NCI-H526 (cell line): Measurements from ENCODE around the gene DNMT1.

Source experiments
- DNase-seq, 2 experiments: peaks; one replicate each; lab custom pipeline; 2025; lab: John Stamatoyannopoulos, UW

DNMT1 gene

DNA sequence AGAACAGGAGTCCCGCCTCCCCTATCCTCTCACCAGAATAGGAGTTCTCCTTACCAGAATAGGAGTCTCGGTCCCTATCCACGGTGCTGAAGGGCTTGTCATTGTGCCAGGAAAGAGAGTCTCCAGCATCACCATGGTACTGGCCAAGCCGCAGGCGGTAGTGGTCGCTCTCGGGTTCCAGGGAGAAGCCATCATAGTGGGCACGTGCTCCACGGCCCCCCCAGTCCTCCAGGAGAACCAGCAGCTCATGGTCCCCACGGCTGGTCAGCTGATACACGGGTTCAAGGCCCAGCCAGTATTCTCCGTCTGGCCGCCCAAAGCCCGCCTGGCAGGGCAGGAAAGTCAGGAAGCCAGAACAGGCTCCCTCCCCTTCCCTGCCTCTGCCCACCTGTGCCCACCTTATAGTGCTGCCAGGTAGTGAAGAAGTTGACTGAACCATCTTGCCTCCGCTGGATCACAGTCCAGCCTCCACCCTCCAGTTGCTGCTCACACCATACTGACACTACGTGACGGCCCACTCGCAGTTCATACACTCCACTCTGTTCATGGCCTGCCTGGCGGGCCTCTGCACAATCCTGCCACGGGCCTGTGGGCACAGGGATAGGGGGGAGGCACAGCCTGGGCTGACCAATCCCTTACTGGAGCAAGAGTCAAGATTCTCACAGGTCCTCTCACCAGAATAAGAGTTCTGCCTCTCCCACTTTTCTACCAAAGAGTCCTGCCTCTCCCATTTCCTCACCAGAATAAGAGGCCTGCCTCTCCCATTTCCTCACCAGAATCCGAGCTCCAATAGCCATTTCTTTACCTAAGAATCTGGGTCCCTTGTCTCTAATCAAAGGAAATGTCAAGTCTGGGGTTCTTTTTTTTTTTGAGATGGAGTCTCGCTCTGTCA is 101.2 kb downstream of the DNMT1 start:
- DNase-seq = no peak

DNA sequence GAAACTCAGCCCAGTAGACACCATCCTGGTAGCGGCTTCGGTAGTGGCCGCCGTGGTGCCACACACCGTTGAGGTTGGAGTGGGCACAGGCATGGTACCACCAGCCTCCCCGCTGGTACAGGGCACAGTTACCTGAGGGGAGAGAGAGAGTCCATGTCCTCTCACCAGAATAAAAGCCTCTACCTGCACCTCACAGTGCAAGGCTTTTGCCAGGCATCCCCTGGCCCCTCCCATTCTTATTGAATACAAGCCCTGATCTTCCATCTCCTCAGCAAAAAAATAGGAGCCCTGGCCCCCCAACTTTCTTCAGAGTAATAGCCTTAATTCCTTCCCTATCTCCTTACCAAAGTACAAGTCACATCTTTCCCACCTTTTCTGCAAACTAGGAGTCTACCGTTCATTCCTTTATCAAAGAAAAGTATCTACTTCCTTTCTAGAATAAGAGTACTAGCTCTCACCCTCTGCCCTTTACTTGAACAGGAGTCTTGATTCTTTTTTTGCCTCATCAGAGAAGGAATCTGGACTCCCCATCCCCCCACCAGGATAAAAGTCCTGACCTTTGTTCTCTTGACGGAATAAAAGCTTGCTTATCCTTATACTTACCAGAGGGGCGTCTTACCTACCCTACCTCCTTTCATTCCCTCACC is 102.0 kb downstream of the DNMT1 start:
- DNase-seq = no peak

DNA sequence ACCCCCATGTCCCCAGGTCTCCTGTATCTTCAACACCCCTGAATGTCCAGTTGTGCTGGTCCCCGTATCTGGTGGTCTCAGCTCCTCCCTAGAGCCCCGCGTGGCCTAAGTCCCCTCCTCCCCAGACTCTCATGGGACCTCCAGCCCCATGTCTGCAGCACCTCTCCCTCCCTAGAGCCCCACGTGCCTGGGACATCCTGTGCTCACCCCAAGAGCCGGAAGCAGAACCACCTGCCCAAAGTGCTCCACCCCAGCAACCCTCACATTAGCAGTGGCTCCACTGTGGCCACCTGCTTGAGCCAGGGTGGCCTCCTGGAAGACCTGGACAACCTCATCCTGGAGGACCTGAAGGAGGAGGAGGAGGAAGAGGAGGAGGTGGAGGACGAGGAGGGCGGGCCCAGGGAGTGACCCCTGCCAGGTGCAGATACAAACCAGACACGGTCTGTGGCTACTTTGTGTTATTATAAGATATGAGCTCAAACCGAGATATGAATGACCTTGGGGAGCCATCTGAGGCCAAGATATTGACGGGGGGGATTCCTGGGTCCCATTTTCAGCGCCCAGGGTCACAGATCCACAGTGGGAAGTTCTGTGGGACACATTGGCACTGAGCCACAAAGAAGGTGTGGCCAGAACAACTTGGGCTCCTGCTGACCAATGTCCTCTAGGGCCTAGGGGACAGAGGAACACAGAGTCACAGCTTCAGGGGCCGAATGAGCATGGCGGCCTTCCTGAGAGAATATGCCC is 102.7 kb downstream of the DNMT1 start:
- no peak for DNase-seq

DNA sequence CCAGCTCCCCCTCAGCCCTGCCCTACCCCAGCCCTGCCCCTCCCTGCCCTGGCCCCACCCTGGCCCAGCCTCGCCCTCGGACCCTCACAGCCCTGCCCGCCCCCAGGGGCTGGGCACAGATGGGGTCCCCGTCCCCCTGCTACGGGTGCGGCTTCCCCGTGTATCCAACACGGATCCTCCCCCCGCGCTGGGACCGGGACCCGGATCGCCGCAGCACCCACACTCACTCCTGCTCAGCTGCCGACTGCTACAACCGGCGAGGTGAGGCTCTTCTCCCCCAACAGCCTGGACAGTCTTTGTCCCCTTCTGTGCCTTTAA is 103.4 kb downstream of the DNMT1 start:
- no peak for DNase-seq

DNA sequence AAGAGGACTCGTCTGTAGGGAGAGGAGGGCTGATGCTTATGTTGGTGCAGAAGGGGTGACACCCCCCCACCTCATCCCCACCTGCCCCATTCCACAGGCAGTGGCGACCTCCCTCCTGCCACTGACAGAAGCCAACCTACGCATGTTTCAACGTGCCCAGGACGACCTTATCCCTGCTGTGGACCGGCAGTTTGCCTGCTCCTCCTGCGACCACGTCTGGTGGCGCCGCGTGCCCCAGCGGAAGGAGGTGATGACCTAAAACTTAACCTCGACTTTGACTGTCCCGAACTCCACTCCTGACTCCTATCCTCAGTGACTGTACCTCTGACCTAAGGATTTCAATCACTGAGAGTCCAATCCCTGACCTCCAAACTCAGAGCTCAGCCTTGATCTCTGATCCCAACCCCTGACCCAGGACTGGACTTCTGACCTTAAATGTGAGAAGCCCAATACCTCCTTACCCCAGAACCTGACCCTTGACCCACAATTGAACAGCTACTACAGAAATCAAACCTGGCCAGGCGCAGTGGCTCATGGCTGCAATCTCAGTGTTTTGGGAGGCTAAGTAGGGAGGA is 104.9 kb downstream of the DNMT1 start:
- no peak for DNase-seq

DNA sequence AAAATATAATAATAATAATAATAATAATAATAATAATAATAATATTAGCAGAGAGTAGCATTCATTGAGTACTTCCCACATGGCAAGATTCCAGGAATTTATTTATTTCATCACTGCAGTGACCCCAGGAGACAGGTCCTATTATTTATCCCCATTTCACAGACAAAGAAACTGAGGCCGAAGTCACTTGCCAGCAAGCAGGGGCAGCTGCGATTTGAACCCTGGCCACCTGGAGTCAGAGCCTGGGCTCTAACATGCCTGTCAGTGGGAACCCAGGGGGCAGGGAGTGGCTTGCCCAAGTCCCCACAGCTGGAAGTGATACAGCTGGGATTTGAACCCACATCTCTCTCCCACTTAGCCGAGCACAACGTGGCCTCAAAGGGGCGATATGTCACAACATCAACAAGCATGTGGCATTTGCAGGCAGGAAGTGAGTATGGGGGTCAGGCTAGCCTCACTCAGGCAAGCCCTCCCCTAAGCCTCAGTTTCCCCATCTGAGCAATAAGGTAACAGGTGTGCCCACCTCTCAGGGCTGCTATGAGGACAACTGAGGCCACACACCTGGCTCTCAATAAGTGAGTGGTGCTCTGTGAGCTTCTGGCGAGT is 105.7 kb downstream of the DNMT1 start:
- DNase-seq = no peak

DNA sequence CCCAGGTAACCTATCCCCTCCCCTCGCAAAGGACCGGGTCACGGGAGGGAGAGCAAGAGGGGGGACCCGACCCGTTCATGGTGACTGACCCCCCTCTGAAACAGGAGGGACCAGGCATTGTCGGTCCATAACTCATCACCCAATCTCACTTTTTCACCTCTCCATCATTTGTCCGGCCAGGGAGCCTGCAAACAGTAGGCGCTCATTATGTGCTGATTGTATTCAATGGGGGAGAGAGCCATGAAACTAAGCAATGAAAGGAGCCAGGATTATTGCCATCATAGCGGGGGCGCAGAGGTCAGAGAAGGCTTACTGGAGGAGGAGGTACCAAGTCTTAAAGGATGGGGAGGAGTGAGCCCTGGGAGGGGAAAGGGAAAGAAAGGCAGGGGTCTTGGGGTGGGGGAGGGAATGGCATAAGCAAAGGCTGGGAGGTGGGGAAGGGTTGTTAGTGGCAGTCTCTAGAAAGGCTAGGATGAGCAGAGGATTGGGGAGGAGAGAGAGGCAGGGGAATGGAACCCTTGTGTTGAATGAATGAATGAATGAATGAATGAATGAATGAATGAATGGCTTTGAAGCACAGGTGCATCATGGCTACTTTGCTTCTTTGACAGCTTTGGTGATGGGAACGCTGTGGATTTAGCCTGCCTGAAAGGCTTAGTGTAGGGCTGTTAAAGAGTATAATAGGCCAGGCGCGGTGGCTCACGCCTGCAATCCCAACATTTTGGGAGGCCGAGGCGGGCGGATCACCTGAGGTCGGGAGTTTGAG is 107.3 kb downstream of the DNMT1 start:
- no peak for DNase-seq

DNA sequence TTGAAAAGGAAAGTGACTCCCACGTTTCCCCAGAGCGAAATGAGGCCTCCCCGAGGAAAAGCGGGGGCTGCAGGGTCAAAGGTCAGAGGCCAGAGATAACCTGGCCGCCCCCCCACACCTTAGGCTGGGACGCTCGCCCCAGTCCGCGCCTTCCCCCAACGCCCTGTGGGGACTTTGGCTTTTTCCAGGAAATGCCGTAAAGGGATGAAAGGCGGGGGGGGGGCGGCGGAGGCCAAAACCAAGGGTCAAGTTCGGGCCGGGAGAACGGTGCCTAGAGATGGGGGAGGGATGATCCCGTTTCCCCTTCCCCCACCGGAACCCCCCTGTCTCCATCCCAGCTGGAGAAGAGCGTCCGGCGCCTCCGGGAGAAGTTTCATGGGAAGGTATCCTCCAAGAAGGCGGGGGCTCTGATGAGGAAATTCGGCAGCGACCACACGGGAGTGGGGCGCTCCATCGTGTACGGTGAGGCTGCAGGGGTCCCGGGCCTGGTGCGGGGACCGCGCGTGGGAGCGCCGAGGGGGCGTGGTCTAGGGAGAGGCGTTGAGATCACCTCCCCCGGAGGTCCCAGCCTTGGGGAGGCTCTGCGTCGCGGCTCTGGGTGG is 108.1 kb downstream of the DNMT1 start:
- no peak for DNase-seq

DNA sequence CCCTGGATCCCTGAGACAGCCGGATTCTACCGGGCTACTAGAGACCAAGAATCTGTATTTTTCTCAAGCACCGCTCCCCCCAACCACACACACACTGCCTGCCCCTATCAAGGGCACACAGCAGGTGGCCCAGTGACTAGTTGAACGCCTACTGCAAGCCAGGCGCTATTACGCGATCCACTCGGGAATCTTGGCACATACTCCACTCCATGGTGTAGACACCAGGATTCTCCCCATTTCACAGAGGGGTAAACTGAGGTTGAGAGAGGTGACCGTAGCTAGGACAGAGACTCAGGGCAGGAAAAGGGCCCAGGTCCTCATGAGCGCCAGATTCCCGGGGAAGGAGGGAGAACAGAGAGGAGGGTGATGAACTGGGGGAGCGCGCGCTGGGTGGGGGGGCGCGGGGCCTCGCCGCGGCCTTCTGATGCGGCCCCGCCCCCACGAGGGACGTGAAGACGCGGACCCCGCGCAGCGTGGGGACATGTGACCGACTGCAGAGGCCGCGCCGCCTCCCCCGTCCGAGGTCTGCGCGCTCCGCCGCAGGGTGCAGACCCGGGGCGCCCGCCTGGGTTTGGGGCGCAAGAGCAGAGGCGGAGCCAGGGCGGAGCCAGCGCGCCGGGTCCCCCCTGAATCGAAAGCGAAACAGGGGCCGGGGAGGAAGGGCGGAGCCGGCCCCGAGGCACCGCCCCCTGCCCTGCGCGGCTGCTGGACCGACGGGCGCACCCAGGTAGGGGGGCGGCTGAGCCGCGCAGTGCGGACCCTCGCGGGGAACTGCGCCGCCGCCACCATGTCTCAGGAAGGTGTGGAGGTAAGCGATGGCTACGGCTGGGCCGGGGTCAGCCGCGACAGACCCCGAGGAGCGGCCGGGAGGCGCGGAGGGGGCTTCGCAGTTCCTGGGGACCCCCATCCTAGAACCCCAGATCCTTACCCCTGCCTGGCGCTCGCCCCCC is 108.8 kb downstream of the DNMT1 start, which contains the start of gene SHFL:
Gene SHFL, plus strand, starts transcription at position 677 of the 950 bp plus-strand sequence. Its CDS starts 111 bp downstream, at position 788.
- DNase-seq = peak in 1 of 2 experiments; percentile 43

DNA sequence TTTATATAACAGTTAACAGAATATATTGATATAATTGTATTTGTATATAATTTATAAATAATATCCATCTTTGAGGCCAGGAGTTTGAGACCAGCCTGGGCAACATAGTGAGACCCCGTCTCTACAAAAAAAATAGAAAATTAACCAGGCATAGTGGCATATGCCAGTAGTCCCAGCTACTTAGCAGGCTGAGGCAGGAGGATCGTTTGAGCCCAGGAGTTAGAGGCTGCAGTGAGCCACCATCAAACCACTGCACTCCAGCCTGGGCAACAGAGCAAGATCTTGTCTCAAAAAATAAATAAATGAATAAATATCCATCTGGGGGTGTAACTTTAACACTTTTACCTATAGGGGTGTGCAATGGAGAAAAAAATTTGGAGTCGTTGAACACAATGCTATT is 110.0 kb downstream of the DNMT1 start:
- no peak for DNase-seq

DNA sequence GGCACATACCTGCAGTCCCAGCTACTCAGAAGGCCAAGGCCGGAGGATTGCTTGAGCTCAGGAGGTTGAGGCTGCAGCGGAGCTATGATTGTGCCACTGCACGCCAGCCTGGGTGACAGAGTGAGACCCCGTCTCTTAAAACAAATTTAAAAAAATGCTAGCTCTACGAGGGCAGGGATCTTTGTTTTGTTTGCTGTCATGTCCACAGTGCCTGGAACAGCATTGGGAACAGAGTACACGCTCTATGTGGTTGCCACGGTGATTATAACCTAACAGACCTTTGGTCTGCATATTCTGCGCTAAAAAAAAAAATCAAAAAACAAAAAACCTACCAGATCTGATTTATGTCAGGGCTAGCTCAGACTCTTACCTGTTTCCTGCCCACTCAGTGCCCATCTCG is 110.8 kb downstream of the DNMT1 start:
- no peak for DNase-seq
